NB4 (cell line): ENCODE results near the gene ACTL6A.

ENCODE experiments used
- DNase-seq: peaks from one replicate; pipeline ENCODE4 v3.0.0; 2010; ENCODE audit warnings: low read depth
- H3K4me3 ChIP-seq: one replicate; pipeline ENCODE4 v1.5.1; 2011; ENCODE audit warnings: mild to moderate bottlenecking, low read depth, low read length, moderate library complexity
- MYC ChIP-seq: IDR thresholded peaks from 2 replicates; pipeline ENCODE4 v1.6.1; 2011; ENCODE audit warnings: low read depth, low read length
- POLR2A ChIP-seq: IDR thresholded peaks from 2 replicates; pipeline ENCODE4 v1.6.1; 2011; ENCODE audit warnings: mild to moderate bottlenecking; ENCODE audit not compliant: insufficient read length; ENCODE audit errors: extremely low read depth
- TF ChIP-seq, protein P1 (sequence below): IDR thresholded peaks from one replicate; pipeline ENCODE4 v1.5.1; 2012; ENCODE audit warnings: low read depth, low read length
- TF ChIP-seq, protein P2 (sequence below): IDR thresholded peaks from 2 replicates; pipeline ENCODE4 v1.6.1; 2011; ENCODE audit warnings: low read depth, low read length

The ACTL6A gene

DNA sequence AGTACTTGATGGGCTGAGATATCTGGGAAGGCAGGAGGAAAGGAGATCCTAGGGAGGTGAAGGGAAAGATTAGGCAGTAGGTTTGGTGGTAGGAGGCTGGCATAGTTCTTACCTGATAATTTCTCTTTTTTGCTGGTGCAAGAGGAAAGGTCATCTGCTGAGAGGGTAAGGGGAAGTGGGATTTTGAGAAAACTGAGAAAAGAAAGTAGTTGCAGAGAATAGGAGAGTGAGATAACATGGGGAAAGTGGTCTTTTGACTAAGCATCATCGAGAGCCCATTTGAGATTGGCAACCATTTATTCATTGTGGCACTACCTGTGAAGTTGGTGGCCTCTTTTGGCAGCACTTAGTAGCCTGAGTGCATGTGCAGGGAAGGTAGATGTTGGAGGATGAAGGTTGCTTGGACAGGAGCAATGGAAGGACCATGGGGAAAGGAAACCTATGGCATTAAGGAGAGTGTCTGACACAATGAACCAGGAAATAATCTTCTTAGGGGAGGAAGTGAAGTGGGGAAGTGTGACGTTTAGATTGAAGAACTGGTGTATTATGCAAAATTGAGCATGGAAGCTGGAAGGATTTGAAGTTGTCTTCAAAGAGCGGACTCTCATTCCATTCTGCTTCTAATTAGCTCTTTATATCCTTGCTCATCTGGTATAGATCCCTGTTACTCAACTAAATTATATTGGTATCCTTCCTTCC lies 68.2 kb downstream of the ACTL6A start:
- TF ChIP-seq, protein P1, sequence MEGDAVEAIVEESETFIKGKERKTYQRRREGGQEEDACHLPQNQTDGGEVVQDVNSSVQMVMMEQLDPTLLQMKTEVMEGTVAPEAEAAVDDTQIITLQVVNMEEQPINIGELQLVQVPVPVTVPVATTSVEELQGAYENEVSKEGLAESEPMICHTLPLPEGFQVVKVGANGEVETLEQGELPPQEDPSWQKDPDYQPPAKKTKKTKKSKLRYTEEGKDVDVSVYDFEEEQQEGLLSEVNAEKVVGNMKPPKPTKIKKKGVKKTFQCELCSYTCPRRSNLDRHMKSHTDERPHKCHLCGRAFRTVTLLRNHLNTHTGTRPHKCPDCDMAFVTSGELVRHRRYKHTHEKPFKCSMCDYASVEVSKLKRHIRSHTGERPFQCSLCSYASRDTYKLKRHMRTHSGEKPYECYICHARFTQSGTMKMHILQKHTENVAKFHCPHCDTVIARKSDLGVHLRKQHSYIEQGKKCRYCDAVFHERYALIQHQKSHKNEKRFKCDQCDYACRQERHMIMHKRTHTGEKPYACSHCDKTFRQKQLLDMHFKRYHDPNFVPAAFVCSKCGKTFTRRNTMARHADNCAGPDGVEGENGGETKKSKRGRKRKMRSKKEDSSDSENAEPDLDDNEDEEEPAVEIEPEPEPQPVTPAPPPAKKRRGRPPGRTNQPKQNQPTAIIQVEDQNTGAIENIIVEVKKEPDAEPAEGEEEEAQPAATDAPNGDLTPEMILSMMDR: no peak
- TF ChIP-seq POLR2A: no peak
- no peak for TF ChIP-seq MYC
- TF ChIP-seq, protein P2, sequence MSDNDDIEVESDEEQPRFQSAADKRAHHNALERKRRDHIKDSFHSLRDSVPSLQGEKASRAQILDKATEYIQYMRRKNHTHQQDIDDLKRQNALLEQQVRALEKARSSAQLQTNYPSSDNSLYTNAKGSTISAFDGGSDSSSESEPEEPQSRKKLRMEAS: no peak
- no peak overlapping the region for H3K4me3 ChIP-seq
- DNase-seq: no peak
